NCI-H1092 (cell line): ENCODE data around the gene AREG.

Experiments used
- DNase-seq: peaks from one replicate; lab custom pipeline; 2025; lab: John Stamatoyannopoulos, UW

AREG gene

DNA sequence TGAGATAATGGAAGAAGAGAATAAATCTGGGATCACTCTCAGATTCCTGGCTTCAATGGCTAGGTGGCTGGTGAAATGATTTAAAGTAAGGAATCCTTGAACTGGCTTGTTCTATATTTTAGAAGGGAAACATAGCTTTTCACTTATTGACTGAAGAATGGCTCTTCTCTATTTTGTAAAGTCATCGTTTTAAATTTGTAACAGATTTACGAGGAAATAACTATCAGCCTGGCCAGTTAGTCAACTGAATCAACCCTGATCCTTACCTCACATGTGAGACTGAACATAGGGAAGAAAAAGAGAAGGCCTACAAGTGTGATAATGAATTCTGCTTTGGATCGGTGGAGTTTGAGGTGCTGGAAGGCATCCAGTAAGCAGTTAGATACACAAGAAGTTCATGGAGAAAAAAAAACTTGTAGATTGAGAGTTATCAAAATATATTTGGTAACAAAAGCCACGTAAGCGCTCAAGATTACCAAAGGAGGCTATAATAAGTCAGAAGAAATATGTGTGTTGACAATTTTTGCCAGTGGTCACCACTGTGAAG lies 12.0 kb downstream of the AREG start:
- DNase-seq: no peak

GRCh38 chr4:74460833-74461232 lies 15.9 kb downstream of the AREG start:
- no peak for DNase-seq

GRCh38 chr4:74463123-74463522 lies 18.2 kb downstream of the AREG start:
- DNase-seq: no peak

DNA sequence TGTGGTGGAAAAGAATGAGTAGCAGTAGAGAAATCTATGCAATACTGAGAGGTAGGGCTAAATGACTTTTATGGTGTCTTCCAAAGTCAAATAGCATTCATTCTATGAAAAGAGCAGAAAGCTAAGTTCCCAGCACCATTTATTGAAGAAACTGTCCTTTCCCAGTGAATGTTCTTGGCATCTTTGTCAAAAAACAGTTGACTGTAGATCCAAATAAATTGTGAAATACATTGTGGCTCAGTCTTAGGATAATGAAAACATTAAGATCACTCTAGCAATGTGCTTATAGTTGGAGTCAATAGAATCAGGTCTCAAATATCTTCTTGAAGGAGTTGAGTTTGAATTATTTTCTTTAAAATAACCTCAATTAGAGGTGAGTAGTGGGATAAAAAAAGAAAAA lies 19.4 kb downstream of the AREG start:
- DNase-seq: no peak

DNA sequence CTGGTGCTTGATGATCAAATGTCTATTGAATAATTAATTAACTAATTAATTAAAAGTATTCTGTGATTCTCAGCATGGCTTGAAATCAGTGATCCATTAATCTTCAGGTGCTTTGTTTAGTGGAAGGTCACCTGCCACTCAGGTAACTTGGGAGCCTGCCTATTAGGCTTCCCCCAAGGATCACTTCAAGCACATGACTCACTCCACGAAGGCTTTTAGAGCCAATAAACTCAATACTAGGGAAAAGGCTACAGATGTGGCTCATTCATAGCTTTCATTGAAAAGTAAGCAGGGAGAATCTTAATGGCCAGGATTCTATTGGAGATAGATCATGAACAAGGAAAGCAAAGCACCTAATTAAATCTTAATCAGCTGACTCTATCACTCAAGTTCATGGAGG lies 21.3 kb downstream of the AREG start:
- no peak for DNase-seq

DNA sequence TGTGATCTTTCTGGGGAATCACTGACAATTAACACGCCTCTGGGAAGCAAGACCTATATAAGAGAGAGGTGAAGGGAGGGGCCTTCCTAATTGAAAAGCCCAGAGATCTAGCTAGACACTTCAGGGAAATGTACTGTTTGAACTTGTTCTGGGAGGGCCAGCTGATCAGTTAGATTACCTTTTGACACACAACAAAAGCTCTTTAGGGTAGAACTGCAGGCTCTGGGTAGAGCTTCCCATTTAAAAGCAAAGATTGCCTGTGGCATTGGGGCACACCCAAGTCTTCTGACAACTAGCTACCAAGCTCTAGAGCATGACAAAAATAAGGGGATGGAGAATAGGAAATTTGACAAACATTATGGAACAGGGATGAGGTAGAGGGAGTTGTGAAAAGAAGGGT lies 26.3 kb downstream of the AREG start:
- no peak for DNase-seq

- DNase-seq: no peak
Observed at GRCh38 chr4:74473155-74473811, 28.3 kb downstream of the AREG start.

- DNase-seq: no peak
Observed at GRCh38 chr4:74474345-74475090, 29.6 kb downstream of the AREG start.

GRCh38 chr4:74475091-74475800 lies 30.3 kb downstream of the AREG start:
- DNase-seq: no peak

DNA sequence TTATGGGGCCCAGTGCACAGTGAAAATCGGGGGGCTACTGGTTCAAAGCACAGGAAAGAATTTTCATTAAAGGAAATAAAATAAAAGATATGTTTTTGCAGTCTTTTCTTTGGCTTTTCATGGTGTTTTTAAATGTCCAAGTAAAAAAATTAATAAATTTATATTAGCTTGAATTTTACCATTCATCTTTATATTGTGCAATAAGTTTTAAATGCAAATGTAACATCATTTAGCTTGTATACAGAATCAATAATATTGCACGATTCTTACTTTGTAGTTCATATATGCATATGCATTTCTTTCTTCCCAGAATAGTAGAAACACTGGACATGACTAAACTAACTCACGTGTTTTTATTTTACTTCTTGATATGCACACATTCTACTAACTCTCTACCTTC lies 31.0 kb downstream of the AREG start:
- no peak for DNase-seq

- no peak for DNase-seq
Observed at GRCh38 chr4:74479009-74479408, 34.1 kb downstream of the AREG start.

- DNase-seq: no peak
Observed at GRCh38 chr4:74480267-74480666, 35.3 kb downstream of the AREG start.

DNA sequence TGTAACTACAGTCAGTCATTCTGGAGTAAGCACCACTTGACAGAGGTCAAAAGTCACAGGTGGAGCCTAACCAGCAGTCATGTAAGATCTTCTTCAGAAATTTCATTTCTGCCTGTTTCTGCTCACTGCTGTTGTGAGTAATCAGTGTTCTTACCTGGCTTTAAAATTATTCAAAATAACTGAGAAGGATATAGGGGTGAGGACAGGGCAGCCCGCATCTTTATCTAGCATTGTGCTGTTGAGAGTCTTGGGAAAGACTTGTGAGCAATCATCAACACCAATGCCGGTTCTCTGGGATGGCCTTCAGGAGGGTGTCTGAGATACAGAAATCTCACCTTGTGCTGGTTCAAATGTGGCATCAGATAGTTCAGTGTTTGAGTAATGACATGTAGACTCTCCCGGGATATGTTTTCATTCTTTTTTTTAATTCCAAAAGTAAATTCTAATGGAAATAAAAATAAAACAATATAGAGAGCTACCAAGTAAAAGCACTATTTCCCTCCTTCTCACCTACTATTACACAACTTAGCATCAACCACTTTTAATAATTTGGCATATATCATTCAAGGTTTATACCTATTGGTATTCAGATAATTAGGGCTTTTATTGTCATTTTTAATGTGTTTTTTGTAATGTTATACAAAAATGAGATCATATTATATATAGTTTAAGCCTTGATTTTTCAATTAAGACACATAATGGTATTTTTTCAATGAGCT lies 37.1 kb downstream of the AREG start:
- no peak for DNase-seq

DNA sequence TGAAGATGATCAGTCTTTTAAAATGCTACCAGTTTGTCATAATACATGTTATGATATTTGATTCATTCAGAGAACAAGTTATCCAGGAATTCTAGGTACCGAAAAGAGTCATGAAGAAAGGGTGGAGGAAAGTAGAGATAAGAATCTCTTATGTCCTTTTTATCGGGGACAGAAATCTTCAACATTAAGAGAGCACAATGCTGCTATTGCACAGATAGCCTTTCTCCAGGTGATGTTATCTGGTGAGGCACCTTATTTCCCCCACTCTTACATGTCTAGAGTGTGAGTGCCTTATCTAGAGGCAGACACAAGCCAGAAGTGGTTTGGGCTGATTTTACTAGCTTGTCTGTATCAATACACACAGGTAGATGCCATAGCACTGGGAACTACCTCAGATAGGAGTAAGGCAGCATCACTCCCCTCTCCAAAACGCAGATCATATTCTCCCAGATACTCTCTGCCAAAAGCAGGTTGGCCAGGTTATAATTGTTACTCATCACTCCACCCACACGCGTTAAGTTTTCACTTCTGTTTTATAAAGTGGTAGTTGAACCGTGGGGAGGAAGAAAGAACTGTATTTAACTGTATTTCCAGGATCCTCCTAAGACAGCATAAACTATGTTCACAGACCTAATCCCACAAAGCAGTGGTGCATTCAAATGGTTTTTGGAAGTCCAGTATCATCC lies 38.4 kb downstream of the AREG start:
- DNase-seq: no peak

DNA sequence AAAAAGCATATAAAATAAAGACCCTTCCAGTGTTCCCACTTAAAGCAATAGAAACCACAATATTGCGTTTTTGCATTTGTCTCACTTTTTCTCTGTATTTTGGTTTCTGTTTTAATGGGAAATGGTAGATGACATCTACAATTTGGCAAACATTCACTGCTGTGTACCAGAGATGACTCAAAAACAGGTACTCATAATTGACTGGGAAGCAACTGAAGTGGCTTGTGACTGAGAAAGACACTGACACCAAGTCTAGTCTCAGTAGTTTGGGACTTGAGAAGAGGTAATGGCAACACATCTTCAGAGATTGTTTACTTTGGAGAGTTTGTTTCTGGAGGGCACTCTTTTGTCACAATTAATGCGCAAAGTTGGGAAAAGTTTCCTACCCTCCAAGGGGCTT lies 42.0 kb downstream of the AREG start:
- no peak for DNase-seq

GRCh38 chr4:74487771-74488170 lies 42.8 kb downstream of the AREG start:
- DNase-seq: no peak

DNA sequence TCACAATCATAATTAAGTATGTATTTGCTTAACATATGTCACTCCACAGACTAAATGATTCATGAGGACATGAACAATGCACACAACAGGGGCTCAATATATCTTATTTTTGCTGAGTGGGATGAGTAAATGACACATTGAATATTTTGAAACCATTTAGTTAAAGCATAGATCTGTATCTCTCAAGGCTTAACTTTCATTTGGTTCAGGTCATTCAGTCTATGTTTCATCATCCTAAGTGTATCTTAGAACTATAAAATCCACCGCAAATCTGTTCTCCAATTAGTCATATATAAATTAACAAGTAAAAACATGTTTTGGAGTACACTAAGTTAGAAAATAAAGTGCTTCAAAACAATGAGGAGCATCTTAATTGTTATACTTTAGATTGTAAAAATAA lies 45.8 kb downstream of the AREG start:
- no peak for DNase-seq

DNA sequence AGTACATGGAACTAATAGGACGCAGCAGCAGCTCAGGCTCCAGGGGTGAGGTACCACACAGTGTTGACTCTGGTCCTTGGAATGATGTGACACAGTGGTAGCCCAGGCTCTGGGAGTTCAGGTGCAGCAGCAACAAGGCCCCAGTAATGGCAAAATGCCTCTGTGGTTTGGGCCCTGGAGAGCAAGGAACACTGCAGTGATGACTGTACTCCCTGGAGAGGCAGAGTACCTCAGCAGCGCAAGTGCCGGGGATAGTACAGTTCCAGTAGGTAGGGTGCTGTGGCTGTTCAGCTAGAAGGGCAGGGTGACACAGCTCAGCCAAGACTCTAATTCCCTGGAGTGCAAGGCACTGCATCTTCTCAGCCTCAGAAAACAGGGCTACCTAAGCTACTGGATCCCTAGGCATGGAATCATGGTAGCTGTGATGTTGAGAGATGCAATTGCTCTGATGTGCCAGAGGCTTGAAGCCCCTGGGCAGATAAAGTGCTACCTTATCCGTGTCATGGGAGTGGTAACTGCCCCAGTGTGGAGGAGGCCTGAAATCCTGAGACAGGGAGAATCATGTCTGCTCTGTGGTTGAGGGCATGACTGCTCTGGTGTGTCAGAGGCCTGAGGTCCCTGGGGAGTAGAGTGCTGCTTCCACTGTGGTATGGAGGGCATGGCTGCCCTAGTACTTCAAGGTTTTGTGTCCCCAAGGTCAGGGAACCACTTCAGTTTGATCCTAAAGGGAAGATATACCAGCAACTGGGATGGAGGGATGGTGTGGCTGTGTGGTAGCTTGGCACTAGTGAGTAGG lies 55.2 kb downstream of the AREG start:
- DNase-seq: no peak

GRCh38 chr4:74501579-74501978 lies 56.6 kb downstream of the AREG start:
- DNase-seq: no peak

DNA sequence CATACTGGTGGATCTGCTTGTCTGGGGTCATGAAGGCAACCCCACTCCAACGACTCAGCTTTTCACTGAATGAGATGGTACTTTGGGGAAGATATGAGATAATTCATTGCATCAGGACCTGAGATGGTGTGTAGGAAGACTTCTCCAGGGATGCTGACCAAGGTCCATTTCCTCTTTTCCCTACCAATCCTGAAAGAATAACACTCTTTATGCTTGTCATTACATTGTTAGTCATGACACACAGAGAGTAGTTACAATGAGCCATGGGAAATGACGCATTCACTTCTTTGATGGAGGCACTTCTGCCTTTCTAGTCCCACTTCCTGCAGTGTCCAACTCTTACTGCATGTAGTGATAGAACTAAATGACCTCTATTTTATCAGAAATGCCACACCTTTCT lies 58.6 kb downstream of the AREG start:
- DNase-seq: no peak

DNA sequence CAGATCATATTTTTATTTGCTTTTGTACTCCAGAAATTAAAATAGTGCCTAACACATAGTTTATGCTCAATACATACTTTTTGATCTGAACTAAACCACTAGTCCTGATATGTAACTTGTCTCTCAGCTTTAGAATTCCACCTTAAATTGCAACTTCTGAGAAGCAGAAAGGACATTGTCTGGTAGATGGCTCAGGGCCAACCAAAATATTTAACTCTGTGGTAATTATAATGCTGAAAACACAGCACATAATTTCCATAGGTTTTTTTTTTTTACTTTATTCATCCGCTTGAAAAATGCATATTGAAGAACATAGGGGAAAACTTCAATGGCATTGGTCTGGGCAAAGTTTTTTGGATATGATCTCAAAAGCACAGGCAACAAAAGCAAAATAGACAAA lies 59.3 kb downstream of the AREG start:
- DNase-seq: no peak
